Tongue (tissue), 2 donors: ENCODE results near the gene PDZD4. TPM values are rescaled to one million over a fixed set of nuclear protein-coding genes. Genes with fewer than 3 reads are reported as not detected.
A peak's percentile ranks its signal among the peaks of the same experiment; 100 is the strongest.

Experiments
- DNase-seq: peaks from one replicate; pipeline ENCODE4 v3.0.0-alpha.2; 2015
- total RNA-seq: library from RNA; depleted of rRNA; stranded (reverse); fragments of >200 nt; gene quantifications from one replicate; pipeline ENCODE4 v1.2.3, GENCODE V29; 2014

Gene PDZD4
- total RNA-seq, 1 donor from 2014 or later, result 4.1 TPM

DNA sequence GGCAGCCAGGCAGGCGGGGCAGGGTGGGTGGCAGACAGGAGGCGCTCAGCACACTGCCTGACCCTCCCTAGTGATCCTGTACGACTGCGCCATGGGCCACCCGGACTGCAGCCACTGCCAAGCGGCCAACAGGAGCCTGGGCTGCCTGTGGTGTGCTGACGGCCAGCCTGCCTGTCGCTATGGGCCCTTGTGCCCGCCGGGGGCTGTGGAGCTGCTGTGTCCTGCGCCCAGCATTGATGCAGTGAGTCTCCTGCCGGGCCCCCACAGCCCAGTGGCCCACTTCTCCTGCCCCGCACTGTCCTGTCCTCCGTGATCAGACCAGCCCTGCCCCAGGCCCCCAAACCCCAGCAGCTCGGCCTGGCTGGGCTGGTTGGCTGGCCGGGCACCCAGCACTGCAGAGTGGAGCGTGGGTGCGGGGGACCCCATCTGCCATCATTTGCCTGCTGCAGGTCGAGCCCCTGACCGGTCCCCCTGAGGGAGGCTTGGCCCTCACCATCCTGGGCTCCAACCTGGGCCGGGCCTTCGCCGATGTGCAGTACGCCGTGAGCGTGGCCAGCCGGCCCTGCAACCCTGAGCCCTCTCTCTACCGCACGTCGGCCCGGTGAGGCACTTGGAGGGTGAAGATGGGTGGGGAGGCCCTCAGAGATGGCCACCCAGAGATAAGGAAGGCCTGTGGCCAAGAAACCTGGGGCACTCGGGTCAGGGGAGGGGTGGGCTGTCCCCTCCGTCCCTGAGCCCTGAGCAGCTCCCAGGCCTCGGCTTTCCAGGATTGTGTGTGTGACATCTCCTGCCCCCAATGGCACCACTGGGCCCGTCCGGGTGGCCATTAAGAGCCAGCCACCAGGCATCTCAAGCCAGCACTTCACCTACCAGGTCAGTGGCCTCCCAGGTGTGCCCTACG, 58.7 kb downstream of the PDZD4 start:
- no peak for DNase-seq

- DNase-seq, result no peak
Measured at GRCh38 chrX:153770601-153771414, 59.5 kb downstream of the PDZD4 start.

GRCh38 chrX:153769865-153770600, 60.3 kb downstream of the PDZD4 start:
- no peak for DNase-seq

DNA sequence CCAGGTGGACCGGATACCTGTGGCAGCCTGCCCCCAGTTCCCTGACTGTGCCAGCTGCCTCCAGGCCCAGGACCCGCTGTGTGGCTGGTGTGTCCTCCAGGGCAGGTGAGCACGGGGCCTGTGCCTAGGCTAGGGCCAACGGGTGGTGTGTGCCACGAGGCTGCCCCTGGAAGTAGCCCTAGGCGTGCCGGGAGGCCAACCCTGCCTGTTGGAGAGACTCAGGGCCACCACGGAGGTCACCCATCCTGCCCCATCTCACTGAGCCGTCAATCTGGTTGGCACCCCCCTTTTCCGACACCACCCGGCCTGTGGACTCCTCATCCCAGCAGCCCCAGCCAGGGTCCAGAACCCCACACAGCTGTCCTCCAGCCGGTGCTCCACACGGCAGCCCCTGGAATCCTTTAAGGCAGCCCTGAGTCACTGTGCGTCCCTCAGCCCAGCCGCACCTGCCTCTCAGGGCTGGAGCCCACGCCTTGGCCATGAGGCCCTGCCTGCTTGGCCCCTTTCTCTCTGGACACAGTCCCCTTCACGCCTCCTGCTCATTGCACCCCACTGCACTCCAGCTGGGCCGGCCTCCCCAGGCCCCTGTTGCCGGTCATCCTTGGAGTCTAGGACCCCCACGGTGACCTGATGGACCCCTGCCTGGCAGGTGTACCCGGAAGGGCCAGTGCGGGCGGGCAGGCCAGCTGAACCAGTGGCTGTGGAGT, 61.0 kb downstream of the PDZD4 start:
- no peak for DNase-seq

- no peak for DNase-seq
Measured at GRCh38 chrX:153768311-153769157, 61.8 kb downstream of the PDZD4 start.

- no peak for DNase-seq
Measured at GRCh38 chrX:153767674-153768055, 62.7 kb downstream of the PDZD4 start.

GRCh38 chrX:153766871-153767673, 63.3 kb downstream of the PDZD4 start:
- no peak for DNase-seq

- DNase-seq, result peak; percentile 30
Measured at GRCh38 chrX:153766098-153766817, 64.1 kb downstream of the PDZD4 start.

- peak; percentile 22 for DNase-seq
Measured at GRCh38 chrX:153765138-153766079, 64.9 kb downstream of the PDZD4 start.

DNA sequence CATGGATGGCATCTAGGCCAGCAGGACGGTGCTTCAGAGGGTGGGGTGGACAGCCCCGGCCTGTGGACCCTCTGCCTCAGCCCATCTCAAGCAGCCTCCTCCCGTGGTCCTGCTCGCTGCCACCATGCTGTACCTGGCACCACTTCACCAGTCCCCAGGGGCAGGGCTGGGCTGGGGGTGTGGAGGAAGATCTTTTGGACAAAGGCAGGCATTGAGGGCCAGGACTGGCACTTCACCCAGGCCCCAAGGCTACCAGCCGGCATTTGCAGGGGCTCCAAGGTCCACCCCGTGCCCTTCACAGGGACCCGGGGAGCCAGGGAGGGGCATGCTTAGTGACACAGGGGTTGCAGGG, 65.6 kb downstream of the PDZD4 start:
- DNase-seq, result no peak

GRCh38 chrX:153763989-153764755, 66.2 kb downstream of the PDZD4 start, which contains the start of gene PLXNB3:
Gene PLXNB3, plus strand, starts transcription at chrX:153764249. Its CDS starts 1,287 bp downstream, at chrX:153765536.
- peak; percentile 76 for DNase-seq

- DNase-seq, result no peak
Measured at GRCh38 chrX:153763298-153763932, 66.9 kb downstream of the PDZD4 start.

GRCh38 chrX:153762626-153763173, 67.6 kb downstream of the PDZD4 start:
- no peak for DNase-seq

DNA sequence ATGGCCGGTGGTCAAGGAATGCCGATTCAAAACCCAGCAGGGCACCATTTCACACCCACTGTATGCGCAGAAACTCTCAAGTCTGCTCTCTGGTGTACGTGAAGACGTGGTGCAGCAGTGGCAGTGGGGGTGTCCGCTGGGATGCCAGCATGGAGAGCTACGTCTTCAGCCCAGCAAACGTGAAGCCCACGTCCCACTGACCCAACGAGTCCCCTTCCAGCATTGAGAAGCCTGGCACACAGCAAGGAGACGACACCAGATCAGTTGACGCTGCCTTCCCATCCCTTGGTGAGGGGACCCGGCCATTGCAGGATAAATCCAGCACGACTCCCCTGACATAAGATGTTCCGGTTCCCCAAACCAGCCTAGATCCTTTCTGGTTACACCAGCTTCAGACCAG, 68.5 kb downstream of the PDZD4 start:
- no peak for DNase-seq

GRCh38 chrX:153755136-153755535, 75.2 kb downstream of the PDZD4 start:
- DNase-seq, result no peak
